ENCODE data around the gene SERPINB13.

DNA sequence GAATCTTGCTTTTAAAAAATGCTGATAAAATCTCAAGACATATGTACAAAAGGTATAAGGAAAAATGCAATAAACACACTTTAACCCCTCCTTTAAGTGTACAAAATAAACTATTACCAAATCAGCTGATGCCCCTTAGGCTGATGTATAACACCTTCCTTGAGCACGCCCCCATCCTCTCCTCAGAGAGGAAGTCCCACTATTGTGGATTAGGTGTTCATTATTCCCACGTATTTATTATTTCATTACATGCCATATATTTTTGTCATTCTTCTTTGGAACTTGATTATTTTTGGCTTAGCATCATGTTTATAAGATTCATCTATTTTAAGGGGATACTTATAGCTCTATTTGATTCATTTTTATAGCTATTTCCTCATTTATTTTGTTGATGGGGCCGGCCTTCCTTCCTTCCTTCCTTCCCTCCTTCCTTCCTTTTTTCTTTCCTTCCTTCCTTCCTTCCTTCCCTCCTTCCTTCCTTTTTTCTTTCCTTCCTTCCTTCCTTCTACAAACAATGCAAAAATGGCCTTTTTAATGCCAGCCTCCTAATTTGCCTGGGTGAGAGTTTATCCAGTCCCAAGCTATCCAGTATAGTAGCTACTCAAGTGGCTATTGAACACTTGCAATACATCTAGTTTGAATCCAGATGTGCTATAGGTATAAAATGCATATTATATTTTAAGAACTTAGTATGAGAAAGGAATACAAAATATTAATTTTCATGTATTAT lies 4.0 kb downstream of the SERPINB13 start:
- TF ChIP-seq, protein P1, sequence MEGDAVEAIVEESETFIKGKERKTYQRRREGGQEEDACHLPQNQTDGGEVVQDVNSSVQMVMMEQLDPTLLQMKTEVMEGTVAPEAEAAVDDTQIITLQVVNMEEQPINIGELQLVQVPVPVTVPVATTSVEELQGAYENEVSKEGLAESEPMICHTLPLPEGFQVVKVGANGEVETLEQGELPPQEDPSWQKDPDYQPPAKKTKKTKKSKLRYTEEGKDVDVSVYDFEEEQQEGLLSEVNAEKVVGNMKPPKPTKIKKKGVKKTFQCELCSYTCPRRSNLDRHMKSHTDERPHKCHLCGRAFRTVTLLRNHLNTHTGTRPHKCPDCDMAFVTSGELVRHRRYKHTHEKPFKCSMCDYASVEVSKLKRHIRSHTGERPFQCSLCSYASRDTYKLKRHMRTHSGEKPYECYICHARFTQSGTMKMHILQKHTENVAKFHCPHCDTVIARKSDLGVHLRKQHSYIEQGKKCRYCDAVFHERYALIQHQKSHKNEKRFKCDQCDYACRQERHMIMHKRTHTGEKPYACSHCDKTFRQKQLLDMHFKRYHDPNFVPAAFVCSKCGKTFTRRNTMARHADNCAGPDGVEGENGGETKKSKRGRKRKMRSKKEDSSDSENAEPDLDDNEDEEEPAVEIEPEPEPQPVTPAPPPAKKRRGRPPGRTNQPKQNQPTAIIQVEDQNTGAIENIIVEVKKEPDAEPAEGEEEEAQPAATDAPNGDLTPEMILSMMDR (IDR thresholded peaks at IDR 0.05): no peak
- TF ChIP-seq POLR2A (IDR thresholded peaks at IDR 0.05) (no peak), POLR2AphosphoS5 (IDR thresholded peaks at IDR 0.05) (no peak), EP300 (IDR thresholded peaks at IDR 0.05) (no peak)

Measured in sigmoid colon (tissue), 4 donors.